Measurements from ENCODE around the gene WNK1.

WNK1 gene

GRCh38 chr12:843609-844008 lies 91.2 kb downstream of the WNK1 start:
- no peak overlapping the region for H3K4me2 ChIP-seq (ENCODE audit: low read length)
- H3K9me3 ChIP-seq (ENCODE audit: insufficient read depth, low read length): no peaks in the 10 kb centered on the region
- peaks cover 42% of the 10 kb centered on the region for H3K4me1 ChIP-seq (ENCODE audit: low read length)
- H3K27me3 ChIP-seq (ENCODE audit: low read depth, low read length): no peaks in the 10 kb centered on the region
- peaks cover 5% of the 10 kb centered on the region for H3K36me3 ChIP-seq (replicated peaks; ENCODE audit: low read depth, low read length)
- no peak overlapping the region for H3K9ac ChIP-seq (ENCODE audit: low read length)
- H3K27ac ChIP-seq (ENCODE audit: low read length): no peak overlapping the region
- peaks cover 33% of the 10 kb centered on the region for H3K79me2 ChIP-seq (ENCODE audit: low read length)
- H3K4me3 ChIP-seq (ENCODE audit: low read length): no peak overlapping the region
- peaks cover 33% of the 10 kb centered on the region for H4K20me1 ChIP-seq (ENCODE audit: insufficient read depth, low read length)
- no peak for TF ChIP-seq CTCF (IDR thresholded peaks at IDR 0.05; ENCODE audit: low read depth, low read length)
- TF ChIP-seq EZH2phosphoT487 (IDR thresholded peaks at IDR 0.05; ENCODE audit: low read depth): no peak
- H2AFZ ChIP-seq (ENCODE audit: low read depth, low read length): no peak overlapping the region

GRCh38 chr12:846421-846820 lies 94.0 kb downstream of the WNK1 start:
- no peaks in the 10 kb centered on the region for H3K27me3 ChIP-seq (ENCODE audit: low read depth, low read length)
- H3K9me3 ChIP-seq (ENCODE audit: insufficient read depth, low read length): no peaks in the 10 kb centered on the region
- H4K20me1 ChIP-seq (ENCODE audit: insufficient read depth, low read length): peaks cover 39% of the 10 kb centered on the region
- H3K36me3 ChIP-seq (replicated peaks; ENCODE audit: low read depth, low read length): peaks cover 12% of the 10 kb centered on the region
- H3K9ac ChIP-seq (ENCODE audit: low read length): no peak overlapping the region
- H3K4me3 ChIP-seq (ENCODE audit: low read length): no peak overlapping the region
- H3K27ac ChIP-seq (ENCODE audit: low read length): no peak overlapping the region
- peaks cover 48% of the 10 kb centered on the region for H3K79me2 ChIP-seq (ENCODE audit: low read length)
- TF ChIP-seq EZH2phosphoT487 (IDR thresholded peaks at IDR 0.05; ENCODE audit: low read depth) (no peak), CTCF (IDR thresholded peaks at IDR 0.05; ENCODE audit: low read depth, low read length) (no peak)
- H3K4me1 ChIP-seq (ENCODE audit: low read length): peaks cover 34% of the 10 kb centered on the region
- no peak overlapping the region for H2AFZ ChIP-seq (ENCODE audit: low read depth, low read length)
- no peak overlapping the region for H3K4me2 ChIP-seq (ENCODE audit: low read length)

- H3K27me3 ChIP-seq (ENCODE audit: low read depth, low read length): no peaks in the 10 kb centered on the region
These were observed 95.9 kb downstream of the WNK1 start for GRCh38 chr12:848173-848865.

More at GRCh38 chr12:848173-848865, 95.9 kb downstream of the WNK1 start:
- Histone ChIP-seq H4K20me1 (ENCODE audit: insufficient read depth, low read length) (peaks cover 43% of the 10 kb centered on the region), H3K4me3 (ENCODE audit: low read length) (no peak overlapping the region), H3K79me2 (ENCODE audit: low read length) (peaks cover 57% of the 10 kb centered on the region), H3K36me3 (replicated peaks; ENCODE audit: low read depth, low read length) (peaks cover 11% of the 10 kb centered on the region), H3K4me1 (ENCODE audit: low read length) (peaks cover 17% of the 10 kb centered on the region), H3K9ac (ENCODE audit: low read length) (no peak overlapping the region), H3K4me2 (ENCODE audit: low read length) (peak overlapping the region; percentile 7; the same call in 1 of the 2 replicates), H3K9me3 (ENCODE audit: insufficient read depth, low read length) (no peaks in the 10 kb centered on the region), H2AFZ (ENCODE audit: low read depth, low read length) (no peak overlapping the region), H3K27ac (ENCODE audit: low read length) (0 out of 2 replicates have a peak overlapping the region, but pooled peaks have one; percentile 5)
- no peak for TF ChIP-seq EZH2phosphoT487 (IDR thresholded peaks at IDR 0.05; ENCODE audit: low read depth)
- no peak for TF ChIP-seq CTCF (IDR thresholded peaks at IDR 0.05; ENCODE audit: low read depth, low read length)
